Thyroid gland (tissue), 4 donors: ENCODE results near the gene DDA1.

Source experiments
- CTCF ChIP-seq, 6 experiments: fragments of 200-600 bp in 3 of 6; fragments of 450-650 bp in 3 of 6; sonication (generic) in 3 of 6; IDR thresholded peaks; one replicate each; pipeline ENCODE4 v1.5.1; 2016 to 2019; ENCODE audit warnings: antibody characterized with exemption in 6 of 6, mild to moderate bottlenecking in 2 of 6, inconsistent platforms in 1 of 6, moderate library complexity in 1 of 6
- POLR2A ChIP-seq, 2 donors: fragments of 450-650 bp; IDR thresholded peaks; one replicate each; pipeline ENCODE4 v1.6.1; 2017; ENCODE audit warnings: antibody characterized with exemption in 2 of 2, mild to moderate bottlenecking in 2 of 2, moderate library complexity in 1 of 2

- TF ChIP-seq CTCF (IDR thresholded peaks at IDR 0.05) (no peak), POLR2A (IDR thresholded peaks at IDR 0.05) (no peak)
Measured at GRCh38 chr19:17300992-17301619, 8.3 kb upstream of the DDA1 start.
